Endometrium (tissue), 2 donors: ENCODE data around the gene SLC12A3.
"Not testable (repeated sequence)": the region's sequence is repeated elsewhere in the genome, so short reads cannot be mapped to it uniquely, and the experiment has no call there.

Experiments
- FAIRE-seq: peaks from 2 replicates; lab custom pipeline; 2012; peaks lifted over from hg19 to GRCh38; lab: Jason Lieb, UNC
- donor health status: control.
- donor health status: control.

SLC12A3 gene

DNA sequence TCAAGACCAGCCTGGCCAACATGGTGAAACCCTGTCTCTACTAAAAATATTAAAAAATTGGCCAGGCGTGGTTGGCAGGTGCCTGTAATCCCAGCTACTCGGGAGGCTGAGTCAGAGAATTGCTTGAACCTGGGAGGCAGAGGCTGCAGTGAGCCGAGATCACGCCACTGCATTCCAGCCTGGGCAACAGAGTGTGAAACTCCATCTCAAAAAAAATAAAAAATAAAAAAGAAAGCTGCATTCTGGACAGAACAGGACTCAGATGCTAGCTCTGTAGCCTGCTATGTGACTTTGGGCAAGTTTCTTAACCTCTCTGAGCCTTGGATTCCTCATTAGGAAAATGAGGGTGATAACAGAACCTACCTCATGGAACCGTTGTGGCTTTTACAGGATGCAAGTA, 3.8 kb downstream of the SLC12A3 start:
- FAIRE-seq = not testable (repeated sequence)

- no peak for FAIRE-seq
Measured at GRCh38 chr16:56869513-56870275, 4.7 kb downstream of the SLC12A3 start.

- FAIRE-seq = no peak
Measured at GRCh38 chr16:56870276-56870888, 5.4 kb downstream of the SLC12A3 start.

- FAIRE-seq = no peak
Measured at GRCh38 chr16:56871172-56871593, 6.2 kb downstream of the SLC12A3 start.

DNA sequence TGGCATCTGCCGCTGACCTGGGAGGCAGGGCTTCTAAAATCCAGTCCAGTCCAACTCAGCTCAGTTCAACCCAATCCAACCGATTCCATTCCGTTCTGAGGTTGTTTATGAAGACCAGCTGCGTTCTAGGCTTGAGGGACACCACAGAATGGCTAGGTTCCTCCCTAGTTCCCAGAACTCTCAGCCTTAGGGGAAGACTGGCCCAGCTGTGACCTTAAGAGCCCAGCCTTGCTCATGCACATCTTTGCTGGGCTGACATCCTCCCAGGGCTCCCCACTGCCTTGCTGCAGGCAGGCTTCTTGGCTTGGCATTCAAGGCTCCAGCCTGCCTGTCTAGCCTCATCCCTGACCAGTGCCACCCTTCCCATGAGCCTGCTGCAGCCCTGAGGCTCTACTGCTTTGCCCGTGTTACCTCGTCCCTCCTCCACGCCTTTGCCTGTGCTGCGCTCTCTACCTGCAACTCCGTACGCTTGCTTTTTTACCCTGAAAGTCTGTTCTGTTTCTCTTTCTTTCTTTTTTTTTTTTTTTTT, 7.9 kb downstream of the SLC12A3 start:
- no peak for FAIRE-seq

- no peak for FAIRE-seq
Measured at GRCh38 chr16:56874800-56875199, 9.8 kb downstream of the SLC12A3 start.

DNA sequence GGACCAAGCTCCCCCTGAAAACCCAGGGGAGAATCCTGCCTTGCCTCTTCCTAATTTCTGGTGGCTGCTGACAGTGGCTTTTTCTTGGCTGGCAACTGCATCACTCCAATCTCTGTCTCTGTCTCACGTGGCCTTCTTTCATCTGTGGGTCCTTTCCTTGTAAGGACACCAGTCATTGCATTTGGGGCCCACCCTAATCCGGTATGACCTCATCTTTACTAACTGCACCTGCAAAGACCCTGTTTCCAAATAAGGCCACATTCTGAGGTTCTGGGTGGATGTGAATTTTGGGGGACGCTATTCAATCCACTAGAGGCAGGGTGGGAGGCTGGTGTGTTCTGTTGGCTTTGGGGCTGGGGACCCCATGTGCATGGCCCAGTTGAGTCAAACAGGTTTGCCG, 11.0 kb downstream of the SLC12A3 start:
- FAIRE-seq = no peak

DNA sequence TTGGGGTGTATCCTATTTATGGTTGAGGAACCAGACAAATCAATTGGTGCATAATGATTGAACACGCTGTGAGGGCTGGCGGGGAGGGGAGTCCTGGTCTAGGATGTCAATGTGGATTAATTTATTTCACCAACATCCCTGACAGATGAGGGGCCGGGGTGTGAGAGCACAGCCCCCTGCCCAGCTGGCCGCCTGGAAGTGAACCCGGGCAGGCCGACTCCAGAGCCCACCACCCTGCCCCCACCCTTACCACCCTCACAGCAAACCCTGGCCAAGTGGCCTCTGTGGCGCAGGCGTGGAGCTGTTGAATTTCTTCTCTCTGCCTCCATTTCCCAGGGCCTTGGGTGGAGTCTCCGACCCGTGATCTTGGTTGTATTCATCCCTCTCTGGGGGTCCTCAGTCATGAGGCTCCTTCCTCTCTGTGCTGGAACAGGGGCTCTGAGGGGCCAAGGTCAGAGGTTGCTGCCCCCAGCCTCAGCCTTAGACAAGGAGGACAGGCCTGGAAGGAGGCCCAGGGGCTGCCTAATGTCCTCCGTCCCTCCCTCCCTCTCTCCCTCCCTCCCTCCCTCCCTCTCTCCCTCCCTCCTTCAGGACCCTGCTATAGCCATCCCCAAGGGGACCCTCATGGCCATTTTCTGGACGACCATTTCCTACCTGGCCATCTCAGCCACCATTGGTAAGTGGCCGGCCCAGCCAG, 12.6 kb downstream of the SLC12A3 start:
- no peak for FAIRE-seq

DNA sequence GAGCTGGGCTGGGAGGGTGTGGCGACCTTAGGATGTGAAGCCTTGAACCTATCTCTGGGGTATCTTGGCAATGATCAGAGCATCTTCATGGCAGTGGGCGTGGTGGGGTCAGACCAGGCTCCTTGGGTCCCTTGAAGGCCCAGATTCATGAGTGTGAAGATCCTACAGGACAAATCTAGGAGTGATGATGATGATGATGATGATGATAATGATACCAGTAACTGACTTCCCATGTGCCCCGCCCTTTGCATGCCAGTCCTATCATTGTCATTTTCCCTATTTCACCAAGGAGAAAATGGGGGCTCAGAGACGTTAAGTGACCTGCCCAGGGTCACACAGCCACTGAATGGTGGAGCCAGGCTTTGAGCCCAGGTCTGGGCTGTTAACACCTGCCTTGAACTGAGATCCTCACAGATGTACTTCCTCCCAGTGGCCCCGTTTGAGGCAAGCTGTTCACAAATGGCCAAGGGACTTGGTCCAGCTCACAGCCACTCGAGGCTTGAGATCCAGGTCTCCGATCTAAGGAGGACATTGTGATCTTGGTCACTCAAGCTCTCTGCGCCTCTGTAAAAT, 13.4 kb downstream of the SLC12A3 start:
- no peak for FAIRE-seq

GRCh38 chr16:56879276-56879675, 14.3 kb downstream of the SLC12A3 start:
- FAIRE-seq = no peak

DNA sequence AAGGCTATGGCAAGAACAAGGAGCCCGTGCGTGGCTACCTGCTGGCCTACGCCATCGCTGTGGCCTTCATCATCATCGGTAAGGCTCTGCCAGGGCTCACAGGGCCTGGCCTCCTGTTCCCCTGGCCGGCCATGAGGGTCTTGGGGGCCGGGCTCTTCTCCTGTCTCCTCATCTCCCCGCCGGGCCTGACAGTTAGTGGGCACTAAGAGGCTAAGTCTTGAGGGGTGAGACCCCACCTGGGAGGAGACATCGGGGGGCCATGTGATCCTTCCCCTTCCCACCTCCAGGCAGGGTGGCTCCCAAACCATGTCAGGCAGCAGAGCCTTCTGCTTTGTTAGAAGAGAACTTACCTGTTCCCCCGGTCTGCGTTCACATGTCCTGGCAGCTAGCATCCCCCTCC, 15.2 kb downstream of the SLC12A3 start:
- FAIRE-seq = no peak

GRCh38 chr16:56880685-56881084, 15.7 kb downstream of the SLC12A3 start:
- no peak for FAIRE-seq

- FAIRE-seq = no peak
Measured at GRCh38 chr16:56882077-56882800, 17.2 kb downstream of the SLC12A3 start.

- FAIRE-seq = no peak
Measured at GRCh38 chr16:56883586-56883985, 18.6 kb downstream of the SLC12A3 start.

DNA sequence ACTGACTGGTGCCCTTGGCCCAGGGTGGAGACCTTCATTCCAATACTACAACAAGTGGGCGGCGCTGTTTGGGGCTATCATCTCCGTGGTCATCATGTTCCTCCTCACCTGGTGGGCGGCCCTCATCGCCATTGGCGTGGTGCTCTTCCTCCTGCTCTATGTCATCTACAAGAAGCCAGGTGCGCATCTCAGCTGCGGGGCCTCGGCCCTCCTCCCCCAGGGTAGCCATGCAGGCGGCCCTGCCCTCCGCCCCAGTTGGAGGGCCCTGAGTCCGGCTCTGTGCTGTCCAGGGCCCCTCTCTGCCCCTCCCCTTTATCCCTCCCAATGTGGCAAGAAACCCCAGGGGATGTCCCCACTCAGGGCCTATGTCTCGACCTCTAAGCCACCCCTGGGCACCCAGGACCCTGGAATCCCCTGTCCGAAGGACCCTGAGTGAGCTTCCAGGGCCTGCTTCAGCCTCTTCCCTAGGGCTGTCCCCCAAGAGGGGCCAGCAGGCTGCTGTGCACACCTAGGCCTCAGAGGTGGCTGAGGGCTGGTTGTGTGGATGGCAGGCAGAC, 19.1 kb downstream of the SLC12A3 start:
- no peak for FAIRE-seq

GRCh38 chr16:56884929-56885328, 19.9 kb downstream of the SLC12A3 start:
- FAIRE-seq = not testable (repeated sequence)

DNA sequence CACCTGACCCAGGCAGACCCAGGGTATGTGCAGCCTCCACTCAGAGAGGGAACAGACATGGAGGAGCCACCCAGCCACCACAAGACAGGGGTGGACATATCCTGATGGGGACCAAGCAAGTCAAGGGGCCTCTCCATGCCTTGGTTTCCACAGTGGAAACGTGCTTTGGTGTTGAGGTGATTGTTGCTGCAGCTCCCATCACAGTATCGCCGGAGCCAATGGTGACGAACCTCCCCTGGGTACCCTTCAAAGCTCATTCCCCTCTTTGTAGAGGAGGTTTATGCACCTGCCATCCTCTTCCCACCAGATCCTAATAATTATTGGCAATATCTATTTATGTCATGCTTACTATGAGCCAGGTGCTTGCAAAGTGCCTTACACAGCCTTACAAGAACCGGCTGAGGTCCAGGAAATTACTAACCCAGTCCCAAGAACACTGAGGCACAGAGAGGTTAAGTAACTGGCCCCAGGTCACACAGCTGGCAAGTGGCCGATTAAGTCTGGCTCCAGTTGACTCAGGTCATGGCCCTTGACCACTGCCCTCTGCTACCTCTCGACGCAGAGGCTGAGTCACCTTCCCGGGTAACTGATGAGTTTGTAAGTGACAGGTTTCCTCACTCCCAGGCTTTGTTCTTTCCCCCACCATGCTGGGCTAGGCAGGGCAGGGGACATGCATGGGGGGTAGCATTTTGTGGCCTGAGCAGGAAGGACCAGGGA, 20.6 kb downstream of the SLC12A3 start:
- FAIRE-seq = no peak

- FAIRE-seq = no peak
Measured at GRCh38 chr16:56886296-56886695, 21.3 kb downstream of the SLC12A3 start.

- no peak for FAIRE-seq
Measured at GRCh38 chr16:56886826-56887225, 21.8 kb downstream of the SLC12A3 start.

GRCh38 chr16:56888806-56889205, 23.8 kb downstream of the SLC12A3 start:
- FAIRE-seq = no peak

DNA sequence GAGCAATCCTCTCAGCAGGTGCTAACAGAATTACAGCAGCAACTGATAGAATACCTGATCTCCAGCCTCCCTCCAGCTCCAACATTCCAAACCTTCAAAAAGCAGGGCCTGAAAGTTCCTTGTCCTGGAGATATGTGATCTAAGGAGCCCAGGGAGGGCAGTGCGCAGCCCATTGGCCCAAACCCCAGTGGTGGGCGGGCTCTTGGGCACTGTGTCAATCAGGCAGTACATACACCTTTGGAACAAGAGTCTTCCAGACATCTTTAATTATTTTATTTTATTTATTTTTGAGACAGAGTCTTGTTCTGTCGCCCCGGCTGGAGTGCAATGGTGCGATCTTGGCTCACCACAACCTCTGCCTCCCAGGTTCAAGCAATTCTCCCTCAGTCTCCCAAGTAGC, 24.2 kb downstream of the SLC12A3 start:
- no peak for FAIRE-seq
